ENCODE measurements around the gene DOCK4. TPM values are rescaled to one million over a fixed set of nuclear protein-coding genes. Genes with fewer than 3 reads are reported as not detected.

DOCK4 gene
- total and polyA plus RNA-seq, 2 of the 8 experiments (the other 6 are each of a cell fraction or from before 2014, with no cell fraction given): 5.1 to 23.6 TPM

DNA sequence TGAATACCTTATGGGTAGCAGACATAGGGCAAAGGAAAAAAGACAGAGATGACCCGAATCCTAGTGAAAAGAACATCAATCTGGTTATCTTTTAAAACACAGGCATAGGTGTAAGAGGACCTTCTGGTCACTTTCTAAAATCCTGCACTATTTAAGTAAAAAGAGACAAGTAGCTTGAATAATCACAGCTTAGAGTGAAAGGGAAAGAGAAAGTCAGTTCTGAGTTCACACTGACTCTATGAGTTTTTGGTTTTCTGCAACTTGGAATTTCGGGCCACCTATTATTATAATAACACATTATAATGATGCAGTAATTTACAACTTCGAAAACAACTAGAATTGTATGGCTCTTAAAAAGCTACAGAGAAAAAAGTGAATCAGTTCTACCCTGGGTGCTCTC is 247.8 kb downstream of the DOCK4 start (continued):
- TF ChIP-seq RXRA (IDR thresholded peaks at IDR 0.05; ENCODE audit: insufficient read depth, low read depth, low read length) (no peak), TBP (IDR thresholded peaks at IDR 0.05; ENCODE audit: low read depth, low read length) (no peak), CTBP2 (IDR thresholded peaks at IDR 0.05; ENCODE audit: borderline replicate concordance, insufficient read depth, insufficient read length, low read length) (no peak), SUZ12 (IDR thresholded peaks at IDR 0.05; ENCODE audit: low read length) (no peak), GABPA (IDR thresholded peaks at IDR 0.05; ENCODE audit: borderline replicate concordance, insufficient read depth, low read length) (no peak)

Data from H1 (cell line).